ENCODE measurements around the gene OBSL1. TPM values are rescaled to one million over a fixed set of nuclear protein-coding genes. Genes with fewer than 3 reads are reported as not detected.

The OBSL1 gene
- total RNA-seq, 2 experiments from 2014 or later, result 1.3 to 1.4 TPM

GRCh38 chr2:219556413-219556812 lies 14.9 kb downstream of the OBSL1 start:
- POLR2A ChIA-PET, result interaction anchor here (1.0 kb wide), 1 partner anchor 24 kb away, joined by 3 read pairs; no protein-coding TSS in a partner anchor
- peaks cover 24% of the 10 kb centered on the region for H3K27me3 Mint-ChIP-seq
- CTCF ChIA-PET, result interaction anchor here (1.1 to 1.8 kb wide), 2 partner anchors 27 to 87 kb away, joined by 3 to 4 read pairs; no protein-coding TSS in a partner anchor
- DNase-seq (no peak), ATAC-seq (no peak)
- no peak overlapping the region for H3K4me3 Mint-ChIP-seq
- H3K4me1 Mint-ChIP-seq (ENCODE audit: low read depth), result no peaks in the 10 kb centered on the region
- intact Hi-C loops (cut with micrococcal nuclease), result no loop called here
- no peaks in the 10 kb centered on the region for H3K36me3 Mint-ChIP-seq (ENCODE audit: low read depth)
- H3K27ac Mint-ChIP-seq, result no peak overlapping the region
- H3K9me3 Mint-ChIP-seq, result no peaks in the 10 kb centered on the region
- TF ChIP-seq, protein P1, sequence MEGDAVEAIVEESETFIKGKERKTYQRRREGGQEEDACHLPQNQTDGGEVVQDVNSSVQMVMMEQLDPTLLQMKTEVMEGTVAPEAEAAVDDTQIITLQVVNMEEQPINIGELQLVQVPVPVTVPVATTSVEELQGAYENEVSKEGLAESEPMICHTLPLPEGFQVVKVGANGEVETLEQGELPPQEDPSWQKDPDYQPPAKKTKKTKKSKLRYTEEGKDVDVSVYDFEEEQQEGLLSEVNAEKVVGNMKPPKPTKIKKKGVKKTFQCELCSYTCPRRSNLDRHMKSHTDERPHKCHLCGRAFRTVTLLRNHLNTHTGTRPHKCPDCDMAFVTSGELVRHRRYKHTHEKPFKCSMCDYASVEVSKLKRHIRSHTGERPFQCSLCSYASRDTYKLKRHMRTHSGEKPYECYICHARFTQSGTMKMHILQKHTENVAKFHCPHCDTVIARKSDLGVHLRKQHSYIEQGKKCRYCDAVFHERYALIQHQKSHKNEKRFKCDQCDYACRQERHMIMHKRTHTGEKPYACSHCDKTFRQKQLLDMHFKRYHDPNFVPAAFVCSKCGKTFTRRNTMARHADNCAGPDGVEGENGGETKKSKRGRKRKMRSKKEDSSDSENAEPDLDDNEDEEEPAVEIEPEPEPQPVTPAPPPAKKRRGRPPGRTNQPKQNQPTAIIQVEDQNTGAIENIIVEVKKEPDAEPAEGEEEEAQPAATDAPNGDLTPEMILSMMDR (IDR thresholded peaks at IDR 0.05), result no peak

GRCh38 chr2:219555956-219556355 lies 15.4 kb downstream of the OBSL1 start:
- intact Hi-C loops (cut with micrococcal nuclease), result no loop called here
- ChIA-PET POLR2A (no interaction called here), CTCF (interaction anchor here (0.7 to 1.8 kb wide), 3 partner anchors 15 to 153 kb away, joined by 3 to 4 read pairs (median 3); no protein-coding TSS in a partner anchor)
- Mint-ChIP-seq H3K4me3 (no peak overlapping the region), H3K36me3 (ENCODE audit: low read depth) (no peaks in the 10 kb centered on the region), H3K4me1 (ENCODE audit: low read depth) (no peaks in the 10 kb centered on the region), H3K9me3 (no peaks in the 10 kb centered on the region), H3K27me3 (peaks cover 26% of the 10 kb centered on the region), H3K27ac (no peak overlapping the region)
- TF ChIP-seq, protein P1 (IDR thresholded peaks at IDR 0.05), result no peak
- no peak for DNase-seq
- no peak for ATAC-seq

DNA sequence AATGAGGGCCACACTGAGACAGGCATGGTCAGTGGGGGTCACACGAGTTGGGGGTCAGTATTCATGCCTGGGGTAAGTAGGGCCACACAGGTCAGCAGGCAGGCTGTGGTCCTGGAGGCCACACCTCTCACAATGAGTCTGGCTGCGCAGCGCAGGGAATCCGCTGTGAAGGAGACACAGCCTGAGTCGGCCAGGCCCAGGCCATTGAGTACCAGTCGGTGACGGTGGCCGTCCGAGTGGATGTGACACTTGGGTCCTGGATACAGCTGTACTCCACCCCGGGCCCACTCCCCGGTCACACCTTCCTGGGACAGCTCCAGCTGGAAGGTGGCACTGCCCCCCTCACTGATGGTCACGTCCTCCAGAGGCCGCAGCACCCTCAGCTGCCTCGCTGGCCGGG lies 17.0 kb downstream of the OBSL1 start:
- POLR2A ChIA-PET, result no interaction called here
- Mint-ChIP-seq H3K4me1 (ENCODE audit: low read depth) (no peaks in the 10 kb centered on the region), H3K36me3 (ENCODE audit: low read depth) (no peaks in the 10 kb centered on the region), H3K4me3 (no peak overlapping the region), H3K9me3 (no peaks in the 10 kb centered on the region), H3K27me3 (peaks cover 32% of the 10 kb centered on the region), H3K27ac (no peak overlapping the region)
- TF ChIP-seq, protein P1 (IDR thresholded peaks at IDR 0.05), result no peak
- CTCF ChIA-PET, result interaction anchor here (1.4 to 4.2 kb wide), 2 partner anchors 13 kb away, joined by 3 to 23 read pairs; no protein-coding TSS in a partner anchor
- no peak for DNase-seq
- ATAC-seq, result no peak
- intact Hi-C loops (cut with micrococcal nuclease), result no loop called here

DNA sequence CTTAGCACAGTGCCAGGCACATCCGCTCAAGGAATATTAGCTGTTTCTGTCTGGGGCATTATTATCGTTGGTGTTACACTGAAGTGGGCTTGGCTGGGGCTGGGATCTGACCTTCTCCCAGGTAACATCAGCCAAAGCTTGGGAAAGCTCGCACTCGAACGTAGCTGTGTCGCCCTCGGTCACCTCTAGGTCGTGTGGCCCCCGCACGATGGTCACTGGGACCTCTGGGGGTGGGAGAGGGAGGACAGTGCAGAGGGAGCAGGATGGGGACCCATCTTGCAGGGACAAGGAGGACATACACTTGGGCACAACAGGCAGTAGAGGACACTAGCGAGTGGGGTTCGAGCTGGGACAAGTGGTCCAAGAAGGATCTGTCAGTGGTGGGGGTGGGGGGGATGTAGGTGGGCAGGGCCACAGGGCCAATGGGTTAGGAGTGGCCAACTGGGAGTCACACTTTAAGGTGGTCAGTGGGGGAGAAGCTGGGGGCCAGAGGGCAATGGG lies 17.8 kb downstream of the OBSL1 start:
- TF ChIP-seq, protein P1 (IDR thresholded peaks at IDR 0.05), result no peak
- ATAC-seq (no peak), DNase-seq (no peak)
- H3K27me3 Mint-ChIP-seq, result peaks cover 34% of the 10 kb centered on the region
- POLR2A ChIA-PET, result no interaction called here
- H3K27ac Mint-ChIP-seq, result no peak overlapping the region
- no peaks in the 10 kb centered on the region for H3K4me1 Mint-ChIP-seq (ENCODE audit: low read depth)
- intact Hi-C loops (cut with micrococcal nuclease), result no loop called here
- H3K4me3 Mint-ChIP-seq, result peak overlapping the region; percentile 24
- H3K36me3 Mint-ChIP-seq (ENCODE audit: low read depth), result no peaks in the 10 kb centered on the region
- CTCF ChIA-PET, result interaction anchor here (0.9 to 4.2 kb wide), 2 partner anchors 9 to 12 kb away, joined by 3 to 23 read pairs; no protein-coding TSS in a partner anchor
- no peaks in the 10 kb centered on the region for H3K9me3 Mint-ChIP-seq

- DNase-seq, result no peak
- H3K27ac Mint-ChIP-seq, result no peak overlapping the region
- intact Hi-C loops (cut with micrococcal nuclease), result no loop called here
- peaks cover 37% of the 10 kb centered on the region for H3K27me3 Mint-ChIP-seq
- ATAC-seq, result no peak
- TF ChIP-seq, protein P1 (IDR thresholded peaks at IDR 0.05), result no peak
- H3K9me3 Mint-ChIP-seq, result no peaks in the 10 kb centered on the region
- H3K36me3 Mint-ChIP-seq (ENCODE audit: low read depth), result no peaks in the 10 kb centered on the region
- ChIA-PET POLR2A (interaction anchor here (1.2 kb wide), 1 partner anchor 53 kb away, joined by 3 read pairs; no protein-coding TSS in a partner anchor), CTCF (interaction anchor here (0.7 to 4.2 kb wide), 3 partner anchors 8 to 90 kb away, joined by 3 to 23 read pairs (median 3); no protein-coding TSS in a partner anchor)
- no peaks in the 10 kb centered on the region for H3K4me1 Mint-ChIP-seq (ENCODE audit: low read depth)
- peak overlapping the region; percentile 24 for H3K4me3 Mint-ChIP-seq
These were observed 18.2 kb downstream of the OBSL1 start for GRCh38 chr2:219553168-219553417.
